Subcutaneous abdominal adipose tissue (tissue), 5 donors: ENCODE measurements around the gene ST6GAL1.
"Not testable (repeated sequence)": the region's sequence is repeated elsewhere in the genome, so short reads cannot be mapped to it uniquely, and the experiment has no call there.

Source experiments
- H3K27ac ChIP-seq: one replicate; pipeline ENCODE4 v1.7.0; 2013; ENCODE audit warnings: low read depth, mild to moderate bottlenecking, inconsistent platforms, low read length, moderate library complexity
- H3K27me3 ChIP-seq, 5 donors: one replicate each; pipeline ENCODE4 v1.7.0; 2013; ENCODE audit warnings: low read length in 5 of 5, inconsistent platforms in 1 of 5; ENCODE audit not compliant: control insufficient read depth in 5 of 5, insufficient read depth in 4 of 5
- H3K36me3 ChIP-seq, 5 donors: one replicate each; pipeline ENCODE4 v1.7.0; 2013; ENCODE audit warnings: low read length in 5 of 5; ENCODE audit not compliant: control insufficient read depth in 5 of 5, insufficient read depth in 5 of 5
- H3K4me1 ChIP-seq, 5 donors: one replicate each; pipeline ENCODE4 v1.7.0; 2013; ENCODE audit warnings: low read length in 5 of 5, mild to moderate bottlenecking in 3 of 5, moderate library complexity in 1 of 5; ENCODE audit not compliant: control insufficient read depth in 5 of 5, insufficient read depth in 5 of 5
- H3K4me3 ChIP-seq, 5 donors: one replicate each; pipeline ENCODE4 v1.7.0; 2013; ENCODE audit warnings: low read length in 5 of 5, low read depth in 1 of 5
- H3K9ac ChIP-seq, 5 donors: one replicate each; pipeline ENCODE4 v1.7.0; 2013; ENCODE audit warnings: low read length in 5 of 5, mild to moderate bottlenecking in 4 of 5, moderate library complexity in 3 of 5
- H3K9me3 ChIP-seq, 5 donors: one replicate each; pipeline ENCODE4 v1.7.0; 2013; ENCODE audit warnings: low read length in 5 of 5; ENCODE audit not compliant: control insufficient read depth in 5 of 5
- donor health status: healthy.
- donor health status: healthy.
- donor health status: healthy.
- donor health status: healthy.
- donor health status: healthy.

ST6GAL1 gene

GRCh38 chr3:186930143-186930640 lies at the start of gene ST6GAL1:
ST6GAL1 (plus strand) TSS chr3:186930526; CDS start chr3:187042704, 112,178 bp downstream.
- peaks cover 0 to 3% (median 0%) of the 10 kb centered on the region in 5 donors for H3K9me3 ChIP-seq
- peak within 1 kb of the TSS in 4 of 5 donors; percentile 14 to 76 (median 68) for H3K9ac ChIP-seq
- H3K27ac ChIP-seq, result peak within 1 kb of the TSS; percentile 71
- peaks cover 0 to 6% (median 0%) of the 10 kb centered on the region in 5 donors for H3K27me3 ChIP-seq
- H3K36me3 ChIP-seq, result no peaks in the 10 kb centered on the region
- peaks cover 0 to 49% (median 34%) of the 10 kb centered on the region in 5 donors for H3K4me1 ChIP-seq
- peak within 1 kb of the TSS; percentile 71 to 83 (median 79) for H3K4me3 ChIP-seq

- no peaks in the 10 kb centered on the region for H3K4me1 ChIP-seq
- H3K9ac ChIP-seq, result no peak overlapping the region
- H3K36me3 ChIP-seq, result no peaks in the 10 kb centered on the region
- H3K27ac ChIP-seq, result no peak overlapping the region
- no peaks in the 10 kb centered on the region for H3K9me3 ChIP-seq
- peaks cover 0 to 4% (median 0%) of the 10 kb centered on the region in 5 donors for H3K27me3 ChIP-seq
- H3K4me3 ChIP-seq, result no peak overlapping the region
Observed at GRCh38 chr3:186882150-186882524, 48.2 kb upstream of the ST6GAL1 start.

GRCh38 chr3:186882881-186883685 lies 47.2 kb upstream of the ST6GAL1 start:
- Histone ChIP-seq H3K27ac (no peak overlapping the region), H3K4me1 (no peaks in the 10 kb centered on the region), H3K4me3 (no peak overlapping the region), H3K36me3 (no peaks in the 10 kb centered on the region), H3K9ac (no peak overlapping the region), H3K27me3 (peaks cover 0 to 4% (median 0%) of the 10 kb centered on the region in 5 donors), H3K9me3 (no peaks in the 10 kb centered on the region)

GRCh38 chr3:186883686-186884058 lies 46.7 kb upstream of the ST6GAL1 start:
- H3K27ac ChIP-seq, result no peak overlapping the region
- no peaks in the 10 kb centered on the region for H3K36me3 ChIP-seq
- H3K4me3 ChIP-seq, result no peak overlapping the region
- H3K4me1 ChIP-seq, result no peaks in the 10 kb centered on the region
- H3K9ac ChIP-seq, result no peak overlapping the region
- peaks cover 0 to 4% (median 0%) of the 10 kb centered on the region in 5 donors for H3K27me3 ChIP-seq
- H3K9me3 ChIP-seq, result no peaks in the 10 kb centered on the region

- H3K9ac ChIP-seq, H3K27me3 ChIP-seq, H3K36me3 ChIP-seq, H3K4me3 ChIP-seq, H3K9me3 ChIP-seq, H3K27ac ChIP-seq, H3K4me1 ChIP-seq: not testable (repeated sequence)
Observed at GRCh38 chr3:186884868-186885267, 45.5 kb upstream of the ST6GAL1 start.

GRCh38 chr3:186886202-186886981 lies 43.9 kb upstream of the ST6GAL1 start:
- Histone ChIP-seq H3K4me3 (no peak overlapping the region), H3K9me3 (no peaks in the 10 kb centered on the region), H3K27me3 (peaks cover 0 to 4% (median 0%) of the 10 kb centered on the region in 5 donors), H3K4me1 (no peaks in the 10 kb centered on the region), H3K9ac (no peak overlapping the region), H3K36me3 (no peaks in the 10 kb centered on the region), H3K27ac (no peak overlapping the region)

GRCh38 chr3:186887507-186887938 lies 42.8 kb upstream of the ST6GAL1 start:
- not testable (repeated sequence) for H3K4me1 ChIP-seq, H3K27me3 ChIP-seq, H3K36me3 ChIP-seq, H3K4me3 ChIP-seq, H3K9me3 ChIP-seq, H3K9ac ChIP-seq, H3K27ac ChIP-seq

GRCh38 chr3:186888569-186888968 lies 41.8 kb upstream of the ST6GAL1 start:
- Histone ChIP-seq H3K4me1 (no peaks in the 10 kb centered on the region), H3K4me3 (no peak overlapping the region), H3K27ac (no peak overlapping the region), H3K9ac (no peak overlapping the region), H3K36me3 (no peaks in the 10 kb centered on the region), H3K27me3 (peaks cover 0 to 4% (median 0%) of the 10 kb centered on the region in 5 donors), H3K9me3 (no peaks in the 10 kb centered on the region)

- H3K27ac ChIP-seq, H3K9me3 ChIP-seq, H3K4me3 ChIP-seq, H3K27me3 ChIP-seq, H3K9ac ChIP-seq, H3K4me1 ChIP-seq, H3K36me3 ChIP-seq: not testable (repeated sequence)
Observed at GRCh38 chr3:186889698-186890097, 40.6 kb upstream of the ST6GAL1 start.

GRCh38 chr3:186890911-186891310 lies 39.4 kb upstream of the ST6GAL1 start:
- H3K4me1 ChIP-seq, result no peaks in the 10 kb centered on the region
- H3K9me3 ChIP-seq, result no peaks in the 10 kb centered on the region
- H3K9ac ChIP-seq, result no peak overlapping the region
- H3K27me3 ChIP-seq, result peaks cover 0 to 4% (median 0%) of the 10 kb centered on the region in 5 donors
- H3K36me3 ChIP-seq, result no peaks in the 10 kb centered on the region
- H3K4me3 ChIP-seq, result no peak overlapping the region
- H3K27ac ChIP-seq, result no peak overlapping the region
